ENCODE data around the gene SPATA13. TPM values are rescaled to one million over a fixed set of nuclear protein-coding genes. Genes with fewer than 3 reads are reported as not detected.
"Not testable (repeated sequence)": the region's sequence is repeated elsewhere in the genome, so short reads cannot be mapped to it uniquely, and the experiment has no call there.

The SPATA13 gene
- total and polyA plus RNA-seq, 3 experiments from 2014 or later = 60.7 to 97.8 (median 65.1) TPM

- ChIA-PET CTCF (no interaction called here), POLR2A (no interaction called here)
- H3K4me1 ChIP-seq (ENCODE audit: insufficient read depth, low read length) = no peaks in the 10 kb centered on the region
- no peak overlapping the region for H3K4me3 Mint-ChIP-seq
- H3K27me3 ChIP-seq (ENCODE audit: insufficient read depth, low read length, poor library complexity, severe bottlenecking) = no peaks in the 10 kb centered on the region
- H3K27me3 Mint-ChIP-seq = peaks cover 13 to 17% of the 10 kb centered on the region in 2 donors
- H3K36me3 ChIP-seq (ENCODE audit: insufficient read depth, low read length) = no peaks in the 10 kb centered on the region
- H3K27ac Mint-ChIP-seq = peak overlapping the region in 1 of 8 donors; percentile 15
- no peak overlapping the region for H3K4me3 ChIP-seq (ENCODE audit: low read length)
- H3K9me3 ChIP-seq (ENCODE audit: low read length) = no peaks in the 10 kb centered on the region
- no peaks in the 10 kb centered on the region for H3K36me3 Mint-ChIP-seq
- no peaks in the 10 kb centered on the region for H3K9me3 Mint-ChIP-seq
- no peak for DNase-seq
- H3K4me1 Mint-ChIP-seq = no peaks in the 10 kb centered on the region
- H3K27ac ChIP-seq (ENCODE audit: low read depth, low read length) = no peak overlapping the region
These were observed 179.6 kb downstream of the SPATA13 start for GRCh38 chr13:24339937-24340607.

- no peak overlapping the region for H3K4me3 Mint-ChIP-seq
- H3K36me3 Mint-ChIP-seq = no peaks in the 10 kb centered on the region
- no peaks in the 10 kb centered on the region for H3K36me3 ChIP-seq (ENCODE audit: insufficient read depth, low read length)
- peaks cover 13 to 16% of the 10 kb centered on the region in 2 donors for H3K27me3 Mint-ChIP-seq
- H3K4me3 ChIP-seq (ENCODE audit: low read length) = no peak overlapping the region
- no peaks in the 10 kb centered on the region for H3K27me3 ChIP-seq (ENCODE audit: insufficient read depth, low read length, poor library complexity, severe bottlenecking)
- H3K9me3 Mint-ChIP-seq = no peaks in the 10 kb centered on the region
- no peak for DNase-seq
- H3K9me3 ChIP-seq (ENCODE audit: low read length) = no peaks in the 10 kb centered on the region
- no peaks in the 10 kb centered on the region for H3K4me1 ChIP-seq (ENCODE audit: insufficient read depth, low read length)
- ChIA-PET POLR2A (no interaction called here), CTCF (no interaction called here)
- H3K27ac Mint-ChIP-seq = no peak overlapping the region
- H3K27ac ChIP-seq (ENCODE audit: low read depth, low read length) = no peak overlapping the region
- no peaks in the 10 kb centered on the region for H3K4me1 Mint-ChIP-seq
These were observed 180.1 kb downstream of the SPATA13 start for GRCh38 chr13:24340608-24340955.

GRCh38 chr13:24341439-24341838, 180.9 kb downstream of the SPATA13 start:
- Histone ChIP-seq H3K27me3 (ENCODE audit: insufficient read depth, low read length, poor library complexity, severe bottlenecking) (no peaks in the 10 kb centered on the region), H3K9me3 (ENCODE audit: low read length) (no peaks in the 10 kb centered on the region), H3K27ac (ENCODE audit: low read depth, low read length) (no peak overlapping the region), H3K36me3 (ENCODE audit: insufficient read depth, low read length) (no peaks in the 10 kb centered on the region), H3K4me1 (ENCODE audit: insufficient read depth, low read length) (no peaks in the 10 kb centered on the region), H3K4me3 (ENCODE audit: low read length) (no peak overlapping the region)
- POLR2A ChIA-PET = no interaction called here
- Mint-ChIP-seq H3K27ac (no peak overlapping the region), H3K36me3 (no peaks in the 10 kb centered on the region), H3K27me3 (peaks cover 10 to 13% of the 10 kb centered on the region in 2 donors), H3K4me3 (no peak overlapping the region), H3K9me3 (no peaks in the 10 kb centered on the region), H3K4me1 (no peaks in the 10 kb centered on the region)
- CTCF ChIA-PET = no interaction called here
- DNase-seq = no peak

GRCh38 chr13:24348385-24348784, 187.9 kb downstream of the SPATA13 start:
- ChIA-PET POLR2A (no interaction called here), CTCF (no interaction called here)
- Mint-ChIP-seq H3K27me3 (peaks cover 0 to 6% of the 10 kb centered on the region in 2 donors), H3K4me3 (no peak overlapping the region), H3K9me3 (no peaks in the 10 kb centered on the region), H3K36me3 (no peaks in the 10 kb centered on the region), H3K27ac (no peak overlapping the region), H3K4me1 (no peaks in the 10 kb centered on the region)
- H3K4me3 ChIP-seq (ENCODE audit: low read length) = no peak overlapping the region
- H3K27me3 ChIP-seq (ENCODE audit: insufficient read depth, low read length, poor library complexity, severe bottlenecking) = no peaks in the 10 kb centered on the region
- no peak overlapping the region for H3K27ac ChIP-seq (ENCODE audit: low read depth, low read length)
- no peaks in the 10 kb centered on the region for H3K9me3 ChIP-seq (ENCODE audit: low read length)
- DNase-seq = no peak
- no peaks in the 10 kb centered on the region for H3K36me3 ChIP-seq (ENCODE audit: insufficient read depth, low read length)
- H3K4me1 ChIP-seq (ENCODE audit: insufficient read depth, low read length) = no peaks in the 10 kb centered on the region

- Histone ChIP-seq H3K27me3 (ENCODE audit: insufficient read depth, low read length, poor library complexity, severe bottlenecking) (no peaks in the 10 kb centered on the region), H3K4me1 (ENCODE audit: insufficient read depth, low read length) (no peaks in the 10 kb centered on the region), H3K9me3 (ENCODE audit: low read length) (no peaks in the 10 kb centered on the region), H3K4me3 (ENCODE audit: low read length) (no peak overlapping the region), H3K36me3 (ENCODE audit: insufficient read depth, low read length) (no peaks in the 10 kb centered on the region), H3K27ac (ENCODE audit: low read depth, low read length) (no peak overlapping the region)
- Mint-ChIP-seq H3K27ac (peak overlapping the region in 1 of 8 donors; percentile 9), H3K4me1 (no peaks in the 10 kb centered on the region), H3K27me3 (peaks cover 0 to 4% of the 10 kb centered on the region in 2 donors), H3K9me3 (no peaks in the 10 kb centered on the region), H3K36me3 (no peaks in the 10 kb centered on the region), H3K4me3 (no peak overlapping the region)
- no peak for DNase-seq
- POLR2A ChIA-PET = no interaction called here
- CTCF ChIA-PET = no interaction called here
These were observed 188.4 kb downstream of the SPATA13 start for GRCh38 chr13:24348797-24349515.

GRCh38 chr13:24349778-24350664, 189.5 kb downstream of the SPATA13 start:
- H3K9me3 Mint-ChIP-seq; H3K9me3 ChIP-seq (ENCODE audit: low read length); H3K4me3 Mint-ChIP-seq; H3K27ac Mint-ChIP-seq; H3K4me3 ChIP-seq (ENCODE audit: low read length); H3K27me3 Mint-ChIP-seq; POLR2A ChIA-PET; CTCF ChIA-PET; H3K4me1 ChIP-seq (ENCODE audit: insufficient read depth, low read length); H3K27me3 ChIP-seq (ENCODE audit: insufficient read depth, low read length, poor library complexity, severe bottlenecking); H3K36me3 ChIP-seq (ENCODE audit: insufficient read depth, low read length); H3K27ac ChIP-seq (ENCODE audit: low read depth, low read length); H3K4me1 Mint-ChIP-seq; DNase-seq; H3K36me3 Mint-ChIP-seq: not testable (repeated sequence)

- H3K9me3 Mint-ChIP-seq = no peaks in the 10 kb centered on the region
- H3K27ac Mint-ChIP-seq = no peak overlapping the region
- CTCF ChIA-PET = no interaction called here
- POLR2A ChIA-PET = no interaction called here
- H3K27me3 ChIP-seq (ENCODE audit: insufficient read depth, low read length, poor library complexity, severe bottlenecking) = no peaks in the 10 kb centered on the region
- H3K4me3 Mint-ChIP-seq = no peak overlapping the region
- no peaks in the 10 kb centered on the region for H3K4me1 Mint-ChIP-seq
- DNase-seq = no peak
- H3K36me3 Mint-ChIP-seq = no peaks in the 10 kb centered on the region
- H3K4me1 ChIP-seq (ENCODE audit: insufficient read depth, low read length) = no peaks in the 10 kb centered on the region
- H3K9me3 ChIP-seq (ENCODE audit: low read length) = no peaks in the 10 kb centered on the region
- no peaks in the 10 kb centered on the region for H3K36me3 ChIP-seq (ENCODE audit: insufficient read depth, low read length)
- H3K27ac ChIP-seq (ENCODE audit: low read depth, low read length) = no peak overlapping the region
- peaks cover 0 to 1% of the 10 kb centered on the region in 2 donors for H3K27me3 Mint-ChIP-seq
- no peak overlapping the region for H3K4me3 ChIP-seq (ENCODE audit: low read length)
These were observed 190.9 kb downstream of the SPATA13 start for GRCh38 chr13:24351423-24351822.

- Histone ChIP-seq H3K27me3 (ENCODE audit: insufficient read depth, low read length, poor library complexity, severe bottlenecking) (no peaks in the 10 kb centered on the region), H3K27ac (ENCODE audit: low read depth, low read length) (no peak overlapping the region), H3K9me3 (ENCODE audit: low read length) (no peaks in the 10 kb centered on the region), H3K36me3 (ENCODE audit: insufficient read depth, low read length) (no peaks in the 10 kb centered on the region), H3K4me1 (ENCODE audit: insufficient read depth, low read length) (no peaks in the 10 kb centered on the region), H3K4me3 (ENCODE audit: low read length) (no peak overlapping the region)
- peaks cover 0 to 1% of the 10 kb centered on the region in 2 donors for H3K27me3 Mint-ChIP-seq
- no peaks in the 10 kb centered on the region for H3K36me3 Mint-ChIP-seq
- H3K9me3 Mint-ChIP-seq = no peaks in the 10 kb centered on the region
- no peak for DNase-seq
- no peak overlapping the region for H3K27ac Mint-ChIP-seq
- H3K4me3 Mint-ChIP-seq = no peak overlapping the region
- POLR2A ChIA-PET = no interaction called here
- CTCF ChIA-PET = no interaction called here
- H3K4me1 Mint-ChIP-seq = no peaks in the 10 kb centered on the region
These were observed 193.2 kb downstream of the SPATA13 start for GRCh38 chr13:24353736-24354135.
